HG03159 (cell line): ENCODE results near the gene GABRP.

Experiments
- ATAC-seq: cut with Tn5 transposase; IDR thresholded peaks from one replicate; pipeline ENCODE4 v1.9.1; 2021; ENCODE audit warnings: mild to moderate bottlenecking, moderate library complexity; ENCODE audit not compliant: unreplicated experiment

The GABRP gene

DNA sequence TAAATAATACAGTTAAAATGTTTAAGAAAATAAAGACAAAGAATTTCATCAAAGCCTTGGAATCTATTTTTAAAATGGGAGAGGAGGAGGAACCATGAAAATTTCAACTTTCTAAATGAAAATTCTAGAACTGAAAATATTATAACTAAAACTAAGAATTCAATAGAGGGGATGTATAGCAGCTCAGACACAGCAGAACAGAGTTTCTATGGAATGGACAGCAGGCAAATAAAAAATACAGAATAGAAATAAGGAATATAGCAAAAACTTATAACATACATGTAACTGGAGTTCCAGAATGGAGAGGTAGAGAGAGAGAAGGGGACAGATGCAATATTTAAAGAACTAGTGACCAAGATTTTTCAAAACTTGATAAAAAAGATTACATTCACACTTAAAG lies 76.9 kb downstream of the GABRP start:
- no peak for ATAC-seq

DNA sequence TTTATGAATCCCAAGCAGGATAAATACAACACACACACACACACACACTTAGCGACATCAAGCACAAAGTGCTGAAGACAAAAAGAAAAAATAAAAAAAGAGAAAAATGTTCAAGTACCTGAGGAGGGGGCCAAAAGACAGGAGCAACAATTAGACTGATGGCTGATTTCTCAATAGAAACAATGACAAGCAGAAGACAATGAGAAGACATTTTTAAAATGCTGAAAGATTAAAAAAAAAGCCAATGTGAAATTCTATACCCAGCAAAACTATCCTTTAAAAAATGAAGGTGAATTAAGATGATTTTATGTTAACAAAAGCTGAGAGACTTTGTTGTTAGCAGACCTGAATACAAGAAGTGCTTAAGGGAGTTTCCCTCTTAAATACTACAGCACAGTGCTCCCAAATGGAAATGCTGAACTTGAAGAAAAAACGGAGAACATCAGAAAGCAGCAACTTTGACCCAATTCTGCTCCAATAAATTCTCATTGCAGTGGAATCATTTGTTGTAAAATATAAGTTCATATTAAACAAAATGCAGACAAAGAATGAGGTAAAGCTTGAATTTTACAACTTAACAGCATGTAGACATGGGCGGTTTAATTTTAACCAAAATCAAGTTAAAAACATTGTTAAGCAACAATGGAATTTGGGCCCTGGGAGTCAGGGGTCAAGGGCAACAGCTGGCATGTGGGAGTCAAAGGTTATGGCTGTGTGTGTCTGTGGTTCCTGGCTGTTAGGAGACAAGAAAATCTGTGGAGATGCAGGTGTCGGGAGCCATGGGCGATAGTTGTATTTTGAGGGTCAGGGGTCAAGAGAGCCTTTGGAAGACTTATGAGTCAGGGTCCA lies 77.5 kb downstream of the GABRP start:
- ATAC-seq = no peak

DNA sequence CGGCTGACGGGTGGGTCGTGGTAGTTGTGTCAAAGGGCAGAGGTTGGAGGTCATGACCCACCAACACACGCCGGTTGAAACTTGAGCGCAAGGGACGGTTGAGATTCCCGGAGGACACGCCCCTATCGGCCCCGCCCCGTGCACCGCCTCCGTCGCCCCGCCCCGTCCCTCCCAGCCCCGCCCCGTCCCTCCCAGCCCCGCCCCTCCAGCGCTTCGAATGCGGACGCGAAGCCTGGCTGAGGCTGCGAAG lies 78.1 kb downstream of the GABRP start:
- ATAC-seq = no peak

DNA sequence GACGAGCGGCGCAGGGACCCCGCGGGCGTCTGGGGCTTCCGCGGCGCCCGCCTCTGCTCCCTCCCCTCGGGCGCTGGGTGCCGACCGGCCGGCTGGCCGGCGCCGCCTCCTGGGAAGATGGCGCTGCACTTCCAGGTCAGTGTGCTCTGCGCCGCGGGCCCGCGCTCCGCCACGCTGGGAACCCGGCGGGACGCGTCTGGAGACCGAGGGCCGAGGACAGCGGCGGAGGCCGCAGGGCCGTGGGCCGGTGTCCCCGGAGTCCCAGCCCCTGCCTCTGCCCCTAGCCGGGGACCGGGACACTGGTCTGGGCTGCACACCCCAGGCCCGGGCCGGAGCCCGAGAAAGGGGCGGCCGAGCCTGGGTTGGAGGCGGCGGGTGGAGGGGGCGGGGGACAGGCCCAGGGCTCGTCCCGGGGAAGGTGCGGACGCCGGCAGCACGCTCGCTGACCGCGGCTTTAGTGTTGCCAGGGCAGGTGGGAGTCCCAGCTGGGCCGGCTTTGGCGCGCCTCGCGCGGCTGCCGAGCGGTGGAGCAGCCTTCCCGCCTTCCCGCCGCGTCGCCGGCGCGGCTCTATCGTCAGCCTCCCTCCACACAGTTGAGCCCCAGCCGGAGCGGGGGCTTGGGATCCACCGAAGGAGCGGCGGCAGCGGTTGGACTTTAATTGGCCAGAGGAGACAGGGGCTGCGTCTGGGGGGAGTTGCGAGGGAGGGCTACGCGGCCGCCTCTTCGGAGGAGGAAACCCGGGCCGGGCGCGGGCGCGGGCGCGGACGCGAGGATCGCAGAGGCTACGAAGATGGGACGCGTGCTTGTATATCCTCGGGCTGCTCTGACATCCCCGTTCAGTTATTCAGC lies 78.6 kb downstream of the GABRP start, which contains the start of gene RANBP17:
TSS of gene RANBP17 (plus strand) at position 102 of the 850 bp plus-strand sequence.
- no peak for ATAC-seq

DNA sequence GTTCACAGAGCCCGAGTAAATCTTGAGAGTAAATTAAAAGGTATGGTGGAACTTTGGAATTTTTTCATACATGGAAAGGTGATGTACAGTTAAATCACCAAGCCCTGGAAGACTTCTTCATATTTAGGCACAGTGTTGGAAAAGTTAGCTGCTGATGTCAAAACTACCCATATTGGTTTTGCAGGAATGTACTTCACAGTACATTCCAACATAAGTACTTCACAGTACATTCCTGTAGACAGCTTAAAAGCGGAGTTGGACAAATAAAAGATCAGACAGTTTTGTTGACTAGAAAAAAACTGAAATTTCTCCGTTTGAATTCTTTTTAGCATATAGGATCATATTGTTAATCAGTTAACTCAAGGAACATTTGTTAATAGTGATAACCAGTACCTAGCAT lies 80.1 kb downstream of the GABRP start:
- no peak for ATAC-seq
